SK-N-MC (cell line): ENCODE measurements around the gene PGLYRP1.
A peak's percentile ranks its signal among the peaks of the same experiment; 100 is the strongest.

Source experiments
- EZH2 ChIP-seq: fragments of 200-600 bp; sonication (generic); IDR thresholded peaks from one replicate; pipeline ENCODE4 v1.6.1; 2017; ENCODE audit warnings: antibody characterized with exemption
- FOXP2 ChIP-seq: optimal IDR thresholded peaks from 2 replicates; pipeline ENCODE3; 2011; ENCODE audit warnings: mild to moderate bottlenecking, moderate library complexity; ENCODE audit not compliant: insufficient read depth; ENCODE audit errors: extremely low read length, control extremely low read depth
- POLR2AphosphoS5 ChIP-seq: IDR thresholded peaks from 2 replicates; pipeline ENCODE4 v1.6.1; 2012; ENCODE audit warnings: mild to moderate bottlenecking, low read depth, low read length, borderline replicate concordance

GRCh38 chr19:46068345-46069258, 45.7 kb upstream of the PGLYRP1 start:
- peak; percentile 31; the same call in 1 of the 2 replicates for TF ChIP-seq POLR2AphosphoS5
- no peak for TF ChIP-seq EZH2
- no peak for TF ChIP-seq FOXP2
